K562 (cell line): ENCODE measurements around the gene ZNF615. TPM values are rescaled to one million over a fixed set of nuclear protein-coding genes. Genes with fewer than 3 reads are reported as not detected.

Source experiments
- ARID3B ChIP-seq: fragments of 250-450 bp; sonication (Bioruptor Pico); IDR thresholded peaks from 2 replicates; pipeline ENCODE4 v1.4.0; 2020; ENCODE audit warnings: borderline replicate concordance
- BACH1 ChIP-seq: fragments of 200-800 bp; sonication (Bioruptor generic); IDR thresholded peaks from 2 replicates; pipeline ENCODE4 v1.6.1; 2016; ENCODE audit warnings: missing genetic modification characterization, missing compliant biosample characterization
- BCL6 ChIP-seq: fragments of 250-450 bp; sonication (Bioruptor Pico); IDR thresholded peaks from 2 replicates; pipeline ENCODE4 v1.4.0; 2020
- BRF2 ChIP-seq: IDR thresholded peaks from 3 replicates; pipeline ENCODE4 v1.6.1; 2011; ENCODE audit warnings: borderline replicate concordance, mild to moderate bottlenecking; ENCODE audit not compliant: insufficient read length, insufficient read depth
- CBFB ChIP-seq: sonication (generic); formaldehyde crosslinking; IDR thresholded peaks from 2 replicates; pipeline ENCODE4 v1.4.0; 2020; ENCODE audit warnings: mild to moderate bottlenecking, missing genetic modification reagents
- CCAR2 ChIP-seq: fragments of 200-400 bp; formaldehyde crosslinking; IDR thresholded peaks from 2 replicates; pipeline ENCODE4 v1.6.1; 2017; ENCODE audit warnings: mild to moderate bottlenecking, low read depth, low read length
- EP400 ChIP-seq: fragments of 450-650 bp; IDR thresholded peaks from 2 replicates; pipeline ENCODE4 v1.6.1; 2017; ENCODE audit warnings: antibody characterized with exemption, mild to moderate bottlenecking, moderate library complexity
- JUND ChIP-seq, 2 experiments: IDR thresholded peaks; 2 replicates in 1 of 2; 3 replicates in 1 of 2; pipeline ENCODE4 v1.6.1; 2011; ENCODE audit warnings: borderline replicate concordance in 2 of 2, low read depth in 2 of 2, low read length in 2 of 2, improper control_type of control experiment in 1 of 2, missing biosample characterization in 1 of 2, missing genetic modification characterization in 1 of 2, missing genetic modification reagents in 1 of 2
- MAZ ChIP-seq, 2 experiments: fragments of 450-650 bp in 1 of 2; sonication (generic) in 1 of 2; formaldehyde crosslinking; IDR thresholded peaks in 1 of 2; conservative IDR thresholded peaks in 1 of 2; 2 replicates each; pipeline versions ENCODE4 v1.4.0 to v1.5.0; 2020; ENCODE audit warnings: mild to moderate bottlenecking in 1 of 2, missing genetic modification reagents in 1 of 2
- MBD1 ChIP-seq: fragments of 250-450 bp; sonication (Bioruptor Pico); IDR thresholded peaks from 2 replicates; pipeline ENCODE4 v1.8.0; 2022; ENCODE audit warnings: inconsistent platforms
- SIX5 ChIP-seq, 2 experiments: IDR thresholded peaks; 2 replicates each; pipeline ENCODE4 v1.6.1; 2011; ENCODE audit warnings: low read length in 2 of 2, borderline replicate concordance in 1 of 2, low read depth in 1 of 2, mild to moderate bottlenecking in 1 of 2, moderate library complexity in 1 of 2; ENCODE audit not compliant: insufficient read depth in 1 of 2
- SMAD3 ChIP-seq: fragments of 450-650 bp; formaldehyde crosslinking; conservative IDR thresholded peaks from 2 replicates; pipeline ENCODE4 v1.4.0; 2020; ENCODE audit warnings: mild to moderate bottlenecking
- SMARCA4 ChIP-seq: fragments of 450-650 bp; IDR thresholded peaks from 2 replicates; pipeline ENCODE4 v1.6.1; 2016
- SNIP1 ChIP-seq: fragments of 450-650 bp; IDR thresholded peaks from 2 replicates; pipeline ENCODE4 v1.7.1; 2017; ENCODE audit warnings: low read depth, mild to moderate bottlenecking
- SRSF9 ChIP-seq: fragments of 200-400 bp; formaldehyde crosslinking; IDR thresholded peaks from 2 replicates; pipeline ENCODE4 v1.6.1; 2017; ENCODE audit warnings: low read depth, low read length, borderline replicate concordance
- WHSC1 ChIP-seq: IDR thresholded peaks from one replicate; pipeline ENCODE4 v1.6.1; 2012; ENCODE audit warnings: low read length, control low read depth, inconsistent platforms
- YBX1 ChIP-seq: fragments of 450-650 bp; IDR thresholded peaks from 2 replicates; pipeline ENCODE4 v1.7.1; 2016; ENCODE audit warnings: mild to moderate bottlenecking
- ZBED1 ChIP-seq: IDR thresholded peaks from 2 replicates; pipeline ENCODE4 v1.6.1; 2014
- ZNF224 ChIP-seq: sonication (generic); formaldehyde crosslinking; IDR thresholded peaks from 2 replicates; pipeline ENCODE4 v1.8.0; 2022; ENCODE audit warnings: mild to moderate bottlenecking, missing genetic modification reagents
- ZNF408 ChIP-seq: fragments of 250-450 bp; sonication (Bioruptor Pico); IDR thresholded peaks from 2 replicates; pipeline ENCODE4 v1.4.0; 2020; ENCODE audit warnings: low read depth, mild to moderate bottlenecking, moderate library complexity
- ZNF589 ChIP-seq: fragments of 200-800 bp; sonication (Bioruptor generic); IDR thresholded peaks from 2 replicates; pipeline ENCODE4 v1.6.1; 2016; ENCODE audit warnings: low read depth, missing genetic modification characterization, missing compliant biosample characterization
- ZNF830 ChIP-seq: fragments of 250-450 bp; sonication (Bioruptor Pico); IDR thresholded peaks from 2 replicates; pipeline ENCODE4 v1.5.0; 2021; ENCODE audit warnings: mild to moderate bottlenecking
- polyA plus RNA-seq, 8 experiments: library from polyadenylated mRNA; depleted of rRNA in 4 of 8; stranded (reverse) in 5 of 8; unstranded in 3 of 8; fragments of >200 nt; fragmentation: Nextera tagmentation in 2 of 8; fragmentation: Illumina TruSeq in 1 of 8; extraction: Ambion mirVana in 2 of 8; extraction: Trizol in 1 of 8; gene quantifications; 2 replicates each; pipeline versions ENCODE4 v1.2.1 to v1.2.3, GENCODE V29; 2011 to 2014; ENCODE audit warnings: inconsistent platforms in 1 of 8, missing spikeins in 1 of 8
- total RNA-seq, 7 experiments: library from RNA; depleted of rRNA in 6 of 7; stranded (reverse); fragments of >200 nt in 6 of 7; fragmentation: Illumina TruSeq in 2 of 7; extraction: Trizol in 2 of 7; gene quantifications; 2 replicates each; pipeline versions ENCODE4 v1.2.1 to v1.2.3, GENCODE V29; 2011 to 2021; ENCODE audit warnings: low replicate concordance in 1 of 7
- TF ChIP-seq, protein P1 (sequence below): conservative IDR thresholded peaks from 2 replicates; pipeline ENCODE4 v1.6.1; 2011; ENCODE audit warnings: low read depth, mild to moderate bottlenecking, low read length; ENCODE audit not compliant: control insufficient read depth

ZNF615 gene
- total and polyA plus RNA-seq, 9 of the 15 experiments (the other 6 are each of a cell fraction or from before 2014, with no cell fraction given) = 1.2 to 4.4 (median 2.7) TPM

DNA sequence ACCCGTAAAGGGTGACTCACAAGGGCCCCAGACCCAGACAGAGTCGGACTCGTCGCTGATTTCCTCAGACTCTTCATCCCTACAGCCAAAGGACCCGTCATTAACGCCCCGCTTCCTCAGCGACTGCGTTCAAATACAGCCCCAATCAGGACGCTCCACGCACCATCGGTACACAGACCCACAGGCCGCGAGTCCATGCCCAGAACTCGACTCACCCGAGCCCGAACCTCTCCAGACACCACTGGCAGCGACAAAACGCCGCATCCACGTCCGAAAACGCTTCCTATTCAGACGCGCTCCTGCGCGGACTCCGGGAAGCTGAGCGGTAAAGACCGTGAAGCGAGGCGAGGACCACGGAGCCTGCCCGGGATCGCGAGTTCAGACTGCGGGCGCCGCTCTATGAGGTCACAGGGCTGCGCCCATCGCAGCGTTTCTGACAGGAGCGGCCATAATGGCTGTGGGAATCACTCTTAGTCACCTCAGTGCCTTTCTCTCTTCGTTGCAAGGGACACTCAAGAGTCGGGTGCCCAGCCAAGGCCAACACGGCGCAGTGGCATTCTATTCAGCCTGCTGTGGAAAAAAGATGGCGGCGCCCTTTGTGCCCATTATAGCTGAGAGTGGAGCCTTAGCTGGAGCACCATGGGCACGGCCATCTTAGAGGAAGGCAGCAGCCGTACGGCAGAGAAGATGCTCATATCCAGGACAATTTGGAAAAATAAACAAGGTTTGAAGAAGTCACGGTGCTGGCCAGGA lies 20.2 kb upstream of the ZNF615 start, which contains the start of gene ZNF614 (continued):
- TF ChIP-seq ZNF589 (CRISPR knock-in tag) = peak; percentile 63; the same call in 1 of the 2 replicates
- TF ChIP-seq BACH1 (tag) = peak; percentile 76
- TF ChIP-seq EP400 = peak; percentile 94
- TF ChIP-seq YBX1 = no peak
- TF ChIP-seq MAZ (CRISPR knock-in tag; conservative IDR thresholded peaks at IDR 0.05 in 1 of 2, IDR thresholded peaks at IDR 0.05 in 1 of 2) = peak in 1 of 2 experiments; percentile 83; a peak in 2 of 4 replicates
- no peak for TF ChIP-seq BCL6 (CRISPR knock-in tag)
- no peak for TF ChIP-seq MBD1 (CRISPR knock-in tag)
- no peak for TF ChIP-seq ZBED1
- TF ChIP-seq SNIP1 = no peak
- TF ChIP-seq SMAD3 (CRISPR knock-in tag) = peak; percentile 54; the same call in 1 of the 2 replicates
- TF ChIP-seq CCAR2 = no peak
- TF ChIP-seq SIX5 (IDR thresholded peaks at IDR 0.05; ENCODE audit: borderline replicate concordance in 1 of 2, insufficient read depth in 1 of 2, low read depth in 1 of 2, low read length in 2 of 2) = peak; percentile 77 to 85
- TF ChIP-seq ZNF830 (CRISPR knock-in tag) = 0 out of 2 replicates have a peak, but pooled peaks have one; percentile 81
- peak; percentile 71 for TF ChIP-seq JUND (IDR thresholded peaks at IDR 0.05; ENCODE audit: borderline replicate concordance, low read depth, low read length)
- peak; percentile 68; the same call in 2 of the 3 replicates for TF ChIP-seq JUND (tag; IDR thresholded peaks at IDR 0.05; ENCODE audit: borderline replicate concordance, low read depth, low read length)
- no peak for TF ChIP-seq WHSC1
- no peak for TF ChIP-seq ZNF408 (CRISPR knock-in tag)
- TF ChIP-seq SRSF9 = no peak
- no peak for TF ChIP-seq ARID3B
- TF ChIP-seq BRF2 = no peak
- TF ChIP-seq SMARCA4 = no peak
- TF ChIP-seq, protein P1, sequence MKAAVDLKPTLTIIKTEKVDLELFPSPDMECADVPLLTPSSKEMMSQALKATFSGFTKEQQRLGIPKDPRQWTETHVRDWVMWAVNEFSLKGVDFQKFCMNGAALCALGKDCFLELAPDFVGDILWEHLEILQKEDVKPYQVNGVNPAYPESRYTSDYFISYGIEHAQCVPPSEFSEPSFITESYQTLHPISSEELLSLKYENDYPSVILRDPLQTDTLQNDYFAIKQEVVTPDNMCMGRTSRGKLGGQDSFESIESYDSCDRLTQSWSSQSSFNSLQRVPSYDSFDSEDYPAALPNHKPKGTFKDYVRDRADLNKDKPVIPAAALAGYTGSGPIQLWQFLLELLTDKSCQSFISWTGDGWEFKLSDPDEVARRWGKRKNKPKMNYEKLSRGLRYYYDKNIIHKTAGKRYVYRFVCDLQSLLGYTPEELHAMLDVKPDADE = peak; percentile 49
- TF ChIP-seq CBFB (CRISPR knock-in tag) = no peak
- peak; percentile 66; the same call in 1 of the 2 replicates for TF ChIP-seq ZNF224 (CRISPR knock-in tag)
